NCI-H1436 treated with DMSO at 0.1 percent for 48 hours (cell line): ENCODE results near the gene SIPA1L3.

ENCODE experiments used
- DNase-seq: peaks from one replicate; lab custom pipeline; 2025; lab: John Stamatoyannopoulos, UW

The SIPA1L3 gene

DNA sequence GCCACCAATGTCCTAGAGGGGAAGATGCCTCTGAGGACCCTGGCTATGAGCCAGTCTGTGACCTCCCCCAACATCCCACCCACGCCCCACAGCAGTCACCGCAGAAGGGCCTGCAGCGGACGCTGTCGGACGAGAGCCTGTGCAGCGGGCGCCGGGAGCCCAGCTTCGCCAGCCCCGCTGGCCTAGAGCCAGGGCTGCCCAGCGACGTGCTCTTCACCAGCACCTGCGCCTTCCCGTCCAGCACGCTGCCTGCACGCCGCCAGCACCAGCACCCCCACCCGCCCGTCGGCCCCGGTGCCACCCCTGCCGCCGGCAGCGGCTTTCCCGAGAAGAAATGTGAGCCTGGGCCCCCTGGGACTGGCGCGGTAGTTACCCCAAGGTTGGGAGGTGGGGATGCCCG is 286.4 kb downstream of the SIPA1L3 start:
- DNase-seq, result no peak

GRCh38 chr19:38194061-38194701 is 287.2 kb downstream of the SIPA1L3 start:
- no peak for DNase-seq

GRCh38 chr19:38195237-38195636 is 288.2 kb downstream of the SIPA1L3 start:
- no peak for DNase-seq

- DNase-seq, result no peak
Observed at GRCh38 chr19:38196245-38196837, 289.3 kb downstream of the SIPA1L3 start.

- no peak for DNase-seq
Observed at GRCh38 chr19:38196948-38197656, 290.1 kb downstream of the SIPA1L3 start.

- DNase-seq, result no peak
Observed at GRCh38 chr19:38197937-38198704, 291.1 kb downstream of the SIPA1L3 start.

DNA sequence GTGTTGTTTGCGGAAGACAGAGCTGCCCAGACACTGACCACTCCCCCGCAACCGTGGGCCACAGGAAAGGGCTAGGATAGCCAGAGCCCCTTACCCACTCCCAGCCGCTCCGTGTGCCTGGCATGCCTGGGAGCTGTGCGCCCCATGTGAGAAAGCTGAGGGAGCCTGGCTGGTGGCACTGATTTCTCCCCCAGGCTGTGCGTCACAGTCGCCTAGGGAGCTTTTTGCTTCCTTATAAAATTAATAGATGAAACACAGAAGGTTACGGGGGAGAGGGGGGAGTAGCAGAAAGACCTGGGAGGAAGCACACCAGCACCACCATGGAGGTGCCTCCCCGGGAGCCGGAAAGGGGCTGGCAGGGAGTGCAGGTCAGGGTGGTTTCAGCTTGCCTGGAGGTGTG is 292.3 kb downstream of the SIPA1L3 start:
- DNase-seq, result no peak

- DNase-seq, result no peak
Observed at GRCh38 chr19:38201731-38202130, 294.7 kb downstream of the SIPA1L3 start.

DNA sequence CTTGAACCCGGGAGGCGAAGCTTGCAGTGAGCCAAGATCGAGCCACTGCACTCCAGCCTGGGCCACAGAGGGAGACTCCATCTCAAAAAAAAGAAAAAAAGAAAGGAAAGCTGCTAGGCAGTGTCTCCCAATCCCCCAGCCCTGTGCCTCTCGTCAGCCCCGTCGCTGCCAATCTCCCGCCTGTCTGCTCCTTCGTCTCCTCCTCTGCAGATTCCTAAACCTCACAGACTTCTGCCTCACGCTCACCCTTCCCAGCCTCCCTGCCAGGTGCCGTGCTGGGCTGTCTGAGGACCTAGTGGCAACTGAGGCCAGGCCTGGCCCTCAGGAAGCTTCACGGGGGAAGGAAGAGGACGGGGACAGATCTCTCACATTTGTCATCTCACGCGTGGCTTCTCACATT is 295.5 kb downstream of the SIPA1L3 start:
- no peak for DNase-seq

- no peak for DNase-seq
Observed at GRCh38 chr19:38203197-38203596, 296.2 kb downstream of the SIPA1L3 start.

- no peak for DNase-seq
Observed at GRCh38 chr19:38204096-38204495, 297.1 kb downstream of the SIPA1L3 start.

GRCh38 chr19:38204728-38205127 is 297.7 kb downstream of the SIPA1L3 start:
- DNase-seq, result no peak

DNA sequence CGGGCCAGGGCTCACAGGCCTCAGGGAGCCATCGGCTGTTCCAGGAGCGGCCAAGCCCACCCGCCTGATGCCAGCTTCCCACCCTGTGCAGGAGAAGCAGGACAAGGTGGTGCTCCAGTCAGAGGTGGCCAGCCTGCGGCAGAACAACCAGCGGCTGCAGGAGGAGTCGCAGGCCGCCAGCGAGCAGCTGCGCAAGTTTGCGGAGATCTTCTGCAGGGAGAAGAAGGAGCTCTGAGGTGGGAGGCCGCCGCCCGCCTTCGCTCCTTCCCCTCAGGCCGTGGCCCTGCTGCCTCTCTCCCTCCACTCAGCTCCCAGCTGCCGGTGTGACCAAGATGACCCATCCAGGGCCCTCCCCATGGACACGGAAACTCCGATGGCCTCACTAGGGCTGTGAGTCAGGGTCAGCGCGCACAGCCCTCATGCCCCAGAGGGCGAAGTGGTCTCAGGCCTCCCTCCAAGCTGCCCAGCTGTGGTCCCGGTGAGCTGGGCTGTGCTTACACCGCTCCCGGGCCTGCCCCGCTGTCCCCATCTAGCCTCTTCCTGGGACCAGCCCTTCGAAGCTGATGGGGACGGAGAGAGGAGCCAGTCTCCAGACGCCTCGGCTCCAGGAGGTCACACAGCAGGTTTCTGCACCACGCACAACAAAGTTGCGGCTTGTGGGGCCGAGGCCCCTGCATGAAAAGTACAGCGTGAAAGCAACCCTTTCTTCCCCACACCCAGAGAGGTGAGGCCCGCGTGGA is 299.2 kb downstream of the SIPA1L3 start:
- no peak for DNase-seq

DNA sequence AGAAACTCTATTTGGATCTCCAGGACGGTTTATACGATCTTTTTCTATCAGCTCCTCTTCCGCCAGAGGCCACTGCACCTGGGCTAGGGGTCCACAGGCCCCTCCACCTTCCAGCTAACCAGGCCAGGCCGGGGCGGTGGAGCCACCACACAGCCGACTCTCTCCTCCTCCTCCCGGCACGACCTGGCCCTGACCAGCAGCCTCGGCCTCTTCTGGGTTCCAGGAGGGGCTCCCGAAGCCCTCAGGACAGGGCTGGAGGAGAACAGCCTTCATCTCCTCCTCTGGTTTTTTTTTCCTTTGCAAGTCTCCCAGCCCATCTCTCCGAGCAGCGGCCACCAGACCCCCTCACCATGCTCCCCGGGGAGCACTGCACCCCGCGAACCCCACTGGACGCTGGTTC is 299.9 kb downstream of the SIPA1L3 start:
- DNase-seq, result no peak

- no peak for DNase-seq
Observed at GRCh38 chr19:38207543-38207942, 300.5 kb downstream of the SIPA1L3 start.

- DNase-seq, result no peak
Observed at GRCh38 chr19:38208571-38208970, 301.6 kb downstream of the SIPA1L3 start.

GRCh38 chr19:38209152-38209551 is 302.1 kb downstream of the SIPA1L3 start:
- no peak for DNase-seq

- DNase-seq, result no peak
Observed at GRCh38 chr19:38209671-38210457, 302.9 kb downstream of the SIPA1L3 start.

GRCh38 chr19:38210458-38210987 is 303.5 kb downstream of the SIPA1L3 start:
- DNase-seq, result no peak

DNA sequence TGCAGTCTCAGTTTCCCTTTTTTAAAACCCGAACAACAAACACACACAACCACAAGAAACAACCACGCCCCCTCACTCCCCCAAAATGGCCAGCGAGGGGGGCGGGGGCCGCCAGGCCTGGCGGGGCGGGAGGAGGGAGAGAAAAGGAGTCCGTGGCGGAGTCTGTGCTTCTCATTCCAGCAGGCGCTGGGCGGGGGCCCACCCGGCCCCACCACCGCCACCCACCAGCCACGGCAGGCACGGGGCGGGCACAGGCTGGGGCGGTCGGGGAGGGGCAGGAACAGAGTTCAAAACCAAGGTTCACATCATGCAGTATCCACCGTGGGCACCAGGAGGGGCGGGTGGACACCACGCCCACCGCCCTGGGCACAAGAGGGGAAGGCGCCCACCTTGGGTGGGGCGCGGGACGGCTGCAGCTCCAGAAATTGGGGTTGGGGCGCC is 304.2 kb downstream of the SIPA1L3 start:
- no peak for DNase-seq

GRCh38 chr19:38211766-38212165 is 304.8 kb downstream of the SIPA1L3 start:
- DNase-seq, result no peak
